Measurements from ENCODE around the gene PRIMPOL.

The PRIMPOL gene

DNA sequence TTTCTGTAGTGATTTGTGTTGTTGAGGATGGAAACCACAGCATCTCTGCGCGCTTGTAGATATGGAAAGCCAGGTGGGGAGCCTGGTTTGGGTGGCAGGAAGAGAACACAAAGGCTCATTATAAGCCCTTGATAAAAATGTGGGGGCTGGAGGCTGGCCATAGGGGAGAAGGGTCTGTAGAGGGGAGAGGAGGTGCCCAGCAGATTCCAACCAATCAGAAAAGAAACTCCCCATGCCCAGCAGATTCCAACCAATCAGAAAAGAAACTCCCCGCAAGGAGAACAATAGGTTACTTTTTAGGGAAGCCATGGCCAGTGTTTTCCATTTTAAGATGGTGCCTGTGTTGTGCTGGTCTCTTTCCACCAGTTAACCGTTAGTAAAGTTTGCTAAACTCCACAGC is 94.1 kb downstream of the PRIMPOL start:
- no peak for DNase-seq
- Histone ChIP-seq H3K27me3 (ENCODE audit: insufficient read depth, low read length, poor library complexity) (peaks cover 4% of the 10 kb centered on the region), H3K4me2 (ENCODE audit: insufficient read depth, low read length) (no peak overlapping the region), H3K4me1 (ENCODE audit: insufficient read depth, low read length) (peaks cover 9% of the 10 kb centered on the region; the same call in 1 of the 2 replicates), H3K4me3 (ENCODE audit: low read depth in 1 of 2, low read length in 2 of 2) (no peak overlapping the region), H2AFZ (ENCODE audit: low read depth, low read length) (no peak overlapping the region), H3K36me3 (ENCODE audit: insufficient read depth, low read length) (no peaks in the 10 kb centered on the region), H3K9me3 (ENCODE audit: insufficient read depth, low read length, severe bottlenecking) (no peaks in the 10 kb centered on the region), H3K27ac (ENCODE audit: low read length) (no peak overlapping the region), H3K79me2 (ENCODE audit: insufficient read depth, low read length) (no peaks in the 10 kb centered on the region), H4K20me1 (ENCODE audit: insufficient read depth, low read length) (no peaks in the 10 kb centered on the region), H3K9ac (ENCODE audit: low read depth, low read length) (no peak overlapping the region)
- TF ChIP-seq, protein P1, sequence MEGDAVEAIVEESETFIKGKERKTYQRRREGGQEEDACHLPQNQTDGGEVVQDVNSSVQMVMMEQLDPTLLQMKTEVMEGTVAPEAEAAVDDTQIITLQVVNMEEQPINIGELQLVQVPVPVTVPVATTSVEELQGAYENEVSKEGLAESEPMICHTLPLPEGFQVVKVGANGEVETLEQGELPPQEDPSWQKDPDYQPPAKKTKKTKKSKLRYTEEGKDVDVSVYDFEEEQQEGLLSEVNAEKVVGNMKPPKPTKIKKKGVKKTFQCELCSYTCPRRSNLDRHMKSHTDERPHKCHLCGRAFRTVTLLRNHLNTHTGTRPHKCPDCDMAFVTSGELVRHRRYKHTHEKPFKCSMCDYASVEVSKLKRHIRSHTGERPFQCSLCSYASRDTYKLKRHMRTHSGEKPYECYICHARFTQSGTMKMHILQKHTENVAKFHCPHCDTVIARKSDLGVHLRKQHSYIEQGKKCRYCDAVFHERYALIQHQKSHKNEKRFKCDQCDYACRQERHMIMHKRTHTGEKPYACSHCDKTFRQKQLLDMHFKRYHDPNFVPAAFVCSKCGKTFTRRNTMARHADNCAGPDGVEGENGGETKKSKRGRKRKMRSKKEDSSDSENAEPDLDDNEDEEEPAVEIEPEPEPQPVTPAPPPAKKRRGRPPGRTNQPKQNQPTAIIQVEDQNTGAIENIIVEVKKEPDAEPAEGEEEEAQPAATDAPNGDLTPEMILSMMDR (IDR thresholded peaks at IDR 0.05; ENCODE audit: borderline replicate concordance, extremely low read depth, low read length, poor library complexity, severe bottlenecking): no peak
- no peak for TF ChIP-seq EZH2 (IDR thresholded peaks at IDR 0.05; ENCODE audit: borderline replicate concordance, low read depth, low read length, severe bottlenecking)
- ATAC-seq (ENCODE audit: insufficient read depth, low read depth): no peak

DNA sequence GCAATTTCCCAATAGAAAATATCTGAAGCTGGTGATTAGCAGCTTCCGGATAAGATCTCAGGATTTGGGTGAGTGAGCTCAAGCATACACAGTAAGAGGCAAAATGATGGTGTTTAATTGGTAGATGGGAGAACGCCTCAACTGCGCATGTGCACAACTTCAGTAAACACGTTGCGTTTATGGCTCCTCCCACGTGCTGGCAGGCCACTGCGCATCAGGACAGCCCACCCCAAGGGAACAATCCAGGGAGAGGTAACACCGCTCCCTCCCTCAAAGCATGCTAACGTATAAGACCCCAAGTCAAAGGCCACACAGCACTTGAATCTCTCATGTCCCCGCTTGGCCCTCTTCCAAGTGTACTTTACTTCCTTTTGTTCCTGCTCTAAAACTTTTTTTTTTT is 94.7 kb downstream of the PRIMPOL start:
- Histone ChIP-seq H3K27me3 (ENCODE audit: insufficient read depth, low read length, poor library complexity) (peaks cover 4% of the 10 kb centered on the region), H3K79me2 (ENCODE audit: insufficient read depth, low read length) (no peaks in the 10 kb centered on the region), H3K4me2 (ENCODE audit: insufficient read depth, low read length) (no peak overlapping the region), H4K20me1 (ENCODE audit: insufficient read depth, low read length) (no peaks in the 10 kb centered on the region), H3K9me3 (ENCODE audit: insufficient read depth, low read length, severe bottlenecking) (no peaks in the 10 kb centered on the region), H3K4me3 (ENCODE audit: low read depth in 1 of 2, low read length in 2 of 2) (no peak overlapping the region), H3K4me1 (ENCODE audit: insufficient read depth, low read length) (peaks cover 9% of the 10 kb centered on the region; the same call in 1 of the 2 replicates), H2AFZ (ENCODE audit: low read depth, low read length) (no peak overlapping the region), H3K27ac (ENCODE audit: low read length) (no peak overlapping the region), H3K9ac (ENCODE audit: low read depth, low read length) (no peak overlapping the region), H3K36me3 (ENCODE audit: insufficient read depth, low read length) (no peaks in the 10 kb centered on the region)
- no peak for DNase-seq
- ATAC-seq (ENCODE audit: insufficient read depth, low read depth): no peak
- TF ChIP-seq, protein P1 (IDR thresholded peaks at IDR 0.05; ENCODE audit: borderline replicate concordance, extremely low read depth, low read length, poor library complexity, severe bottlenecking): no peak
- TF ChIP-seq EZH2 (IDR thresholded peaks at IDR 0.05; ENCODE audit: borderline replicate concordance, low read depth, low read length, severe bottlenecking): no peak
